ENCODE results near the gene MUTYH.

GRCh38 chr1:45355683-45356082 lies 15.4 kb upstream of the MUTYH start:
- TF ChIP-seq CTCF (IDR thresholded peaks at IDR 0.05; ENCODE audit: insufficient read depth, low read depth, low read length) (no peak), EZH2 (IDR thresholded peaks at IDR 0.05; ENCODE audit: insufficient read depth, low read length) (no peak)
